Cardiac muscle cell (in vitro differentiated cells and primary cell): ENCODE data around the gene SCGB1C2. TPM values are rescaled to one million over a fixed set of nuclear protein-coding genes. Genes with fewer than 3 reads are reported as not detected.

Experiments
- DNase-seq, 2 donors: peaks; one replicate each; pipeline versions ENCODE4 v3.0.0 to v3.0.0-alpha.2; 2010 to 2017; ENCODE audit warnings: low read depth in 1 of 2, low spot score in 1 of 2
- H3K27ac ChIP-seq: fragments of 200-600 bp; sonication (generic); 2 replicates; pipeline ENCODE4 v1.5.1; 2016
- H3K27me3 ChIP-seq: fragments of 200-600 bp; sonication (generic); 2 replicates; pipeline ENCODE4 v1.6.0; 2016; ENCODE audit warnings: control low read depth
- H3K36me3 ChIP-seq: fragments of 200-600 bp; sonication (generic); 2 replicates; pipeline ENCODE4 v1.5.1; 2016; ENCODE audit warnings: control low read depth
- H3K4me1 ChIP-seq: fragments of 200-600 bp; sonication (generic); 2 replicates; pipeline ENCODE4 v1.8.1; 2017; ENCODE audit warnings: low read depth, mild to moderate bottlenecking, mixed run types
- H3K4me3 ChIP-seq: fragments of 200-600 bp; sonication (generic); 2 replicates; pipeline ENCODE4 v1.5.1; 2016; ENCODE audit warnings: mild to moderate bottlenecking
- H3K9me3 ChIP-seq: fragments of 200-600 bp; sonication (generic); 2 replicates; pipeline ENCODE4 v1.5.1; 2017; ENCODE audit warnings: low read depth, mild to moderate bottlenecking, control low read depth
- polyA plus RNA-seq: library from polyadenylated mRNA; unstranded; fragments of >200 nt; fragmentation: Nextera tagmentation; extraction: Ambion mirVana; gene quantifications from 2 replicates; pipeline ENCODE4 v1.2.1, GENCODE V29; 2016
- total RNA-seq: library from RNA; depleted of rRNA; stranded (reverse); fragments of >200 nt; gene quantifications from 2 replicates; pipeline ENCODE4 v1.2.3, GENCODE V29; 2016
- TF ChIP-seq, protein P1 (sequence below): IDR thresholded peaks from 2 replicates; pipeline ENCODE4 v1.5.1; 2012; ENCODE audit warnings: low read depth, mild to moderate bottlenecking, low read length

Gene SCGB1C2
- total and polyA plus RNA-seq, 2 experiments from 2014 or later: not detected

DNA sequence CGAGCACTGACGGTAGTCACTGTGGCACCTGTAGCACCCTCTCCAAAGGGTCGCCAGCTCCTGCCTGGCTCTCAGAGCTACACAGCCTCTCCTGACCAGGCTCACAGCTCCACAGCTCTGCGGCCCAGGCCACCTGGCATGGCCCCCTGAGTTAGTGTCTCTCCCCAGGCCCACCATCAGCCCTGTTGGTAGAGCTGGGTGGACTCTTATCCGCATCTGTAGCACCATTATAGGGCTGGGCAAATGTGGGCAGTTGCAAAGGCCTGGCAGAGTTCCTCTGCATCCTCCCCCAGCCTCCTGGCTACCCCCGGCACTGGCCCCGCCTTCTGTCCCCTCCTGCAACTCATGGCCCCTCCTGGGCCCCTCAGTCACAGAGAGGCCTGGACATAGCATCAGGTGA, 18.2 kb downstream of the SCGB1C2 start:
- no peaks in the 10 kb centered on the region for H3K36me3 ChIP-seq
- TF ChIP-seq, protein P1, sequence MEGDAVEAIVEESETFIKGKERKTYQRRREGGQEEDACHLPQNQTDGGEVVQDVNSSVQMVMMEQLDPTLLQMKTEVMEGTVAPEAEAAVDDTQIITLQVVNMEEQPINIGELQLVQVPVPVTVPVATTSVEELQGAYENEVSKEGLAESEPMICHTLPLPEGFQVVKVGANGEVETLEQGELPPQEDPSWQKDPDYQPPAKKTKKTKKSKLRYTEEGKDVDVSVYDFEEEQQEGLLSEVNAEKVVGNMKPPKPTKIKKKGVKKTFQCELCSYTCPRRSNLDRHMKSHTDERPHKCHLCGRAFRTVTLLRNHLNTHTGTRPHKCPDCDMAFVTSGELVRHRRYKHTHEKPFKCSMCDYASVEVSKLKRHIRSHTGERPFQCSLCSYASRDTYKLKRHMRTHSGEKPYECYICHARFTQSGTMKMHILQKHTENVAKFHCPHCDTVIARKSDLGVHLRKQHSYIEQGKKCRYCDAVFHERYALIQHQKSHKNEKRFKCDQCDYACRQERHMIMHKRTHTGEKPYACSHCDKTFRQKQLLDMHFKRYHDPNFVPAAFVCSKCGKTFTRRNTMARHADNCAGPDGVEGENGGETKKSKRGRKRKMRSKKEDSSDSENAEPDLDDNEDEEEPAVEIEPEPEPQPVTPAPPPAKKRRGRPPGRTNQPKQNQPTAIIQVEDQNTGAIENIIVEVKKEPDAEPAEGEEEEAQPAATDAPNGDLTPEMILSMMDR: no peak
- H3K9me3 ChIP-seq: no peaks in the 10 kb centered on the region
- H3K4me1 ChIP-seq: no peaks in the 10 kb centered on the region
- DNase-seq: no peak
- no peak overlapping the region for H3K27ac ChIP-seq
- no peak overlapping the region for H3K4me3 ChIP-seq
- H3K27me3 ChIP-seq: no peaks in the 10 kb centered on the region

DNA sequence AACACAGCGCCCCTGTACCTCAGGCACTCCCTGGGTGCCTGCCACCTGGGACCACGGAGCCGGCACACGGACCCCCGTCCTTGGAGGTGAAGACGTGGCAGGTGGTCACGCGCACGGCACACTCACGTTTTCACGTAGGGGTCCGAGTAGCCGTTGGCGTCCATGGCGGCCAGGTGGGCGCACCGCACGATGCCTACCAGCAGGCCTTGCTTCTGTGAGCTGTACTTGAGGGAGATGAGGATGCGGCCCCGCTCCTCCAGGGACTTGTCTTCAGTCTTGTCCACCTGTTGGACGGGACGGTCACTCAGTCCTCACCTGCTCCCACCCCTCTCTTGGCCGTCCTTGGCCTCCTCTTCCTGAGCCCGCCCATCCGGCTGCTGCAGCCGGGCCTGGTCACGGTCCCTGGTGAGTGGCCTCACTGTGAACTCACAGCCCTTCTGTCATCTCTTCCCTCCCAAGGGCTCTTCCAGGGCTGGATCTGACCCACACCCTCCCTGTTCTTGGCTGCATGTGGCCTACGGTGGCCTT, 18.8 kb downstream of the SCGB1C2 start:
- H3K4me3 ChIP-seq: no peak overlapping the region
- DNase-seq: no peak
- no peak overlapping the region for H3K27ac ChIP-seq
- H3K4me1 ChIP-seq: no peaks in the 10 kb centered on the region
- no peaks in the 10 kb centered on the region for H3K9me3 ChIP-seq
- H3K27me3 ChIP-seq: no peaks in the 10 kb centered on the region
- no peaks in the 10 kb centered on the region for H3K36me3 ChIP-seq
- TF ChIP-seq, protein P1: no peak

DNA sequence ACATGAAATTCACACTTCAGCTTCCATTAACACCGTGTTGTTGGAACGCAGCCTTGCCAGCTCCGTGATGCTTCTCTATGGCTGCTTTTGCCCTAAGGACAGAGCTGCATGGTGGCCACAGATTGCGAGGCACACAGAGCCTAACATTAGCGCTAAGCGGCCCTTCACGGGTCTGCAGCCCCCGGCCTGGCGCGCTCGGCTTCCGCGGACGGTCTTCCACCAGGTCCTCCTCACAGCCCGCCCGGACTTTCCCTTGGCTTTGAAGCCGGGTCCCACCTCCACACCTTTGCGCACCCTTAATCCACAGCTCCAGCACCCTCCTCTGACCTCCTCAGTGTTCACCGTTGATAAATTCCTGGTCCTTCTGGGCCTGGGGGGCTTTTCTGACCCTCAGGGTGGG, 19.6 kb downstream of the SCGB1C2 start:
- TF ChIP-seq, protein P1: no peak
- H3K9me3 ChIP-seq: no peaks in the 10 kb centered on the region
- no peak for DNase-seq
- H3K4me3 ChIP-seq: no peak overlapping the region
- no peaks in the 10 kb centered on the region for H3K27me3 ChIP-seq
- H3K36me3 ChIP-seq: no peaks in the 10 kb centered on the region
- H3K4me1 ChIP-seq: no peaks in the 10 kb centered on the region
- no peak overlapping the region for H3K27ac ChIP-seq

DNA sequence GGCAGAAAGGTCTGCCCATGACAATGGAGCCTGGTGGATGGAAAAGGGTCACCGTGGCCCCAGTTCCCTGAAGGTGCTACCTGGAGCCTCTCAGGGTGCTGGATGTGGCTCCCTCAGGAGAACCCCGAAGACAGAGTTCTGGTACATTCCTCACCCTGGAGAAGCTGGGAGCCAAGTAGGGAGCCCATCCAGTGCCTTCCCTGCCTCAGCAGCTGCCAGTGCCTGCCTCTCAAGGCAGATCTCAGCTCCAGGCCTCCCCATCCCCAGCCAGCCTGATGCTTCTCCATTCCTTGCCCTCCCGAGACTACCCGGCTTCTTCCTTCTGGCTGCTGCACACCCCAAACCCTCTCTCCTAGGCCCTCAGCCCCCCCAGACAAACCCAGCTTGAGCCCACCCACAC, 20.5 kb downstream of the SCGB1C2 start:
- H3K27me3 ChIP-seq: no peaks in the 10 kb centered on the region

DNA sequence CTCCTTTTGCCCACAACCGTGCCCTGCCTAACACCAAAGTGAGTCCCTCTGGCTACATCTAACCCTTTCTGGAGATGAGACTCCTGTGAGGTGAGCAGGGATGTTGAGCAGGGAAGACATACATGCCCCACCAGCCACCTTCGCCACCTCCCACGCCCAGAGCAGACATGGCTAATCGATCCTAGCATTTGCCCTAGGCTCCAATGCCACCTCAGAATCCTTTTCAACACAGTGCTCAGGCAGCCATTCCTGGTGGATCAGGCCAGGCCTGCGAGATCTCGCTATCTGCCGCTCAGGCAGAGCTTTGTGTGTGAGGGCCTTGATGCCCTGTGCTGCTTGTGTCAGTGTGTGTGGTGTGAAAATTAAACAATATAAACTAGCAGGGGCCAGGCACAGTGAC, 21.0 kb downstream of the SCGB1C2 start:
- Histone ChIP-seq H3K36me3 (no peaks in the 10 kb centered on the region), H3K9me3 (no peaks in the 10 kb centered on the region), H3K4me1 (no peaks in the 10 kb centered on the region), H3K27ac (no peak overlapping the region), H3K27me3 (no peaks in the 10 kb centered on the region), H3K4me3 (no peak overlapping the region)
- DNase-seq: no peak
- TF ChIP-seq, protein P1: no peak

More for the DNA sequence above, 20.5 kb downstream of the SCGB1C2 start:
- Histone ChIP-seq H3K27ac (no peak overlapping the region), H3K36me3 (no peaks in the 10 kb centered on the region), H3K4me3 (no peak overlapping the region), H3K9me3 (no peaks in the 10 kb centered on the region), H3K4me1 (no peaks in the 10 kb centered on the region)
- DNase-seq: no peak
- TF ChIP-seq, protein P1: no peak

DNA sequence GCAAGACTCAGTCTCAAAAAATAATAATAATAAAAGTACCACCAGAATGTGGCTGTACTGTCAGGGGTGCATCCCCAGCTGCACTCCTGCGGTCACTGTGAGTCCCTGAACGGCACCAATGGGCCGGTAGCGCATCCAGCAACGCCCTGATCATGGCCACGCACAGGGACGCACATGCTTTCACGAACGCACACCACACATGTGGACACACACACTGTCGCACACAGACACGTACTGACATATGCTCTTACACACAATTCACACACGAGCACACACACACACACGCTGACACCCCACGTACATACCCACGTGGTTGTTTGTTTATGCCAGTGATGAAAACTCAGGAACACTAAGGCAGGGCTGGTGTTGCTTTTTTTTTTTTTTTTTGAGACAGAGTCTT, 22.2 kb downstream of the SCGB1C2 start:
- TF ChIP-seq, protein P1: no peak
- Histone ChIP-seq H3K9me3 (no peaks in the 10 kb centered on the region), H3K36me3 (no peaks in the 10 kb centered on the region), H3K27ac (no peak overlapping the region), H3K4me1 (no peaks in the 10 kb centered on the region), H3K4me3 (no peak overlapping the region), H3K27me3 (no peaks in the 10 kb centered on the region)
- DNase-seq: no peak
